GM21717 (cell line): ENCODE results near the gene USP17L28.
"Not testable (repeated sequence)": the region's sequence is repeated elsewhere in the genome, so short reads cannot be mapped to it uniquely, and the experiment has no call there.

ENCODE experiments used
- ATAC-seq: cut with Tn5 transposase; IDR thresholded peaks from one replicate; pipeline ENCODE4 v1.9.1; 2021; ENCODE audit warnings: mild to moderate bottlenecking, moderate library complexity; ENCODE audit not compliant: unreplicated experiment

The USP17L28 gene, protein sequence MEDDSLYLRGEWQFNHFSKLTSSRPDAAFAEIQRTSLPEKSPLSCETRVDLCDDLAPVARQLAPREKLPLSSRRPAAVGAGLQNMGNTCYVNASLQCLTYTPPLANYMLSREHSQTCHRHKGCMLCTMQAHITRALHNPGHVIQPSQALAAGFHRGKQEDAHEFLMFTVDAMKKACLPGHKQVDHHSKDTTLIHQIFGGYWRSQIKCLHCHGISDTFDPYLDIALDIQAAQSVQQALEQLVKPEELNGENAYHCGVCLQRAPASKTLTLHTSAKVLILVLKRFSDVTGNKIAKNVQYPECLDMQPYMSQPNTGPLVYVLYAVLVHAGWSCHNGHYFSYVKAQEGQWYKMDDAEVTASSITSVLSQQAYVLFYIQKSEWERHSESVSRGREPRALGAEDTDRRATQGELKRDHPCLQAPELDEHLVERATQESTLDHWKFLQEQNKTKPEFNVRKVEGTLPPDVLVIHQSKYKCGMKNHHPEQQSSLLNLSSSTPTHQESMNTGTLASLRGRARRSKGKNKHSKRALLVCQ

DNA sequence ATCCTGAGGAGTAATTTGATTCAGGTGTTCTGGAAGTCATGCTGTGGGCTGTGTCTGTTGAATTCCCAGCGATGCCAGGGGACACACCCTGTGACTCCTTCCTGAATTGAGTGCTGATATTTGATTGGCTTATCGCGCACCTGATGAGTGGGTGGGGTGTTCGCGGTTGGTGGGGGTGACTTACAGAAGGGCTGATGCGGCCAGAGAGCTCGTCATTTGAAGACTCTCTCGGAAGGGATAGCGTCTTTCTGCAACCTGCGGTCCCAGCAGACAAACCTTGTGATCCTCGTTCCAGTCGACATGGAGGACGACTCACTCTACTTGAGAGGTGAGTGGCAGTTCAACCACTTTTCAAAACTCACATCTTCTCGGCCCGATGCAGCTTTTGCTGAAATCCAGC, at the start of gene USP17L28:
Gene USP17L28, plus strand, starts transcription at position 301 of the 400 bp plus-strand sequence. Its CDS starts 0 bp downstream, at position 301.
- ATAC-seq: not testable (repeated sequence)

DNA sequence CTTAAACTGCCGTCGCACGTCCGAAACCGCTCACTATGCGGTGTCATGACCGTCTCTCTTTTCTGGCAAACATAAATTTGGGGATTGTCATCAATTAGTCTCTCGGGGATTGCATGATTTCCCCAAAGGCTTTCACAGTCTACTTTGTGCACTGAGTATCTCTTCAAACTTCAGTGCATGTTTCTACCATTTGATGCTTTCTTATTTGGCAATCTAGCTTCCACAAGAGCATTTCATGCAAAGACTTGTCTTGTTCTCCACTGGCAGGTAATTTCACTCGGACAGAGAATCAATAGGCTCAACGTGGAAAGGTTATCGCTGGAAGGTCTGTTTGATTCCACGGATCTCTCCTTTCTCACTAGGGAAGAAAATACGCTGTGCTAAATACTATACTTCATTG, 24.5 kb upstream of the USP17L28 start:
- not testable (repeated sequence) for ATAC-seq

DNA sequence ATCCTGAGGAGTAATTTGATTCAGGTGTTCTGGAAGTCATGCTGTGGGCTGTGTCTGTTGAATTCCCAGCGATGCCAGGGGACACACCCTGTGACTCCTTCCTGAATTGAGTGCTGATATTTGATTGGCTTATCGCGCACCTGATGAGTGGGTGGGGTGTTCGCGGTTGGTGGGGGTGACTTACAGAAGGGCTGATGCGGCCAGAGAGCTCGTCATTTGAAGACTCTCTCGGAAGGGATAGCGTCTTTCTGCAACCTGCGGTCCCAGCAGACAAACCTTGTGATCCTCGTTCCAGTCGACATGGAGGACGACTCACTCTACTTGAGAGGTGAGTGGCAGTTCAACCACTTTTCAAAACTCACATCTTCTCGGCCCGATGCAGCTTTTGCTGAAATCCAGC, 23.8 kb upstream of the USP17L28 start, which contains the start of gene USP17L24:
Gene USP17L24, plus strand, starts transcription at position 301 of the 400 bp plus-strand sequence. Its CDS starts 0 bp downstream, at position 301.
- not testable (repeated sequence) for ATAC-seq

- not testable (repeated sequence) for ATAC-seq
Observed at GRCh38 chr4:9329611-9330010, 19.1 kb upstream of the USP17L28 start, which contains the start of gene USP17L25. USP17L25 (plus strand) TSS chr4:9329911; CDS start chr4:9329911, 0 bp downstream.

- ATAC-seq: not testable (repeated sequence)
Observed at GRCh38 chr4:9334358-9334757, 14.3 kb upstream of the USP17L28 start, which contains the start of gene USP17L26. USP17L26 (plus strand) TSS chr4:9334658; CDS start chr4:9334658, 0 bp downstream.

DNA sequence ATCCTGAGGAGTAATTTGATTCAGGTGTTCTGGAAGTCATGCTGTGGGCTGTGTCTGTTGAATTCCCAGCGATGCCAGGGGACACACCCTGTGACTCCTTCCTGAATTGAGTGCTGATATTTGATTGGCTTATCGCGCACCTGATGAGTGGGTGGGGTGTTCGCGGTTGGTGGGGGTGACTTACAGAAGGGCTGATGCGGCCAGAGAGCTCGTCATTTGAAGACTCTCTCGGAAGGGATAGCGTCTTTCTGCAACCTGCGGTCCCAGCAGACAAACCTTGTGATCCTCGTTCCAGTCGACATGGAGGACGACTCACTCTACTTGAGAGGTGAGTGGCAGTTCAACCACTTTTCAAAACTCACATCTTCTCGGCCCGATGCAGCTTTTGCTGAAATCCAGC, 9.6 kb upstream of the USP17L28 start, which contains the start of gene USP17L5:
Gene USP17L5, plus strand, starts transcription at position 301 of the 400 bp plus-strand sequence. Its CDS starts 0 bp downstream, at position 301.
- not testable (repeated sequence) for ATAC-seq

- ATAC-seq: not testable (repeated sequence)
Observed at GRCh38 chr4:9343848-9344247, 4.8 kb upstream of the USP17L28 start, which contains the start of gene USP17L27. USP17L27 (plus strand) TSS chr4:9344148; CDS start chr4:9344148, 0 bp downstream.

DNA sequence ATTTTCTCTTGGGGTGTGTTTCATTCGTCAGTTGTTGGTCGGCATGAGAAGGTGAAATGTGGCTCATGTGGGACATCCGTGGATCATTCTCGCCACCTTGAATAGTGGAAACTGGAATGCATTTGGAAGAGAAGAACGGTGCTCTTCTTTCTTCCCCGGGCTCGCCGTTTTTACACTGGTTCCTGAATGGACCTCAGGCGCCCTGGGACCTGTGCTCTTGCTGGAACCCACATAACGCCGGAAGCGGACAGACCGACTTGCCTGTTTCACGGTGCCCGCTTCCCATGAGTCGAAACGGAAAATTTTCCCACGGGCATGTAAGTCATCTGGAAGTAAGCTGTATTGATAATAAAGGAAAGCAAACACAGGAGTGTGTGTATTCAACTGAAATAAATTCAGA, 2.2 kb downstream of the USP17L28 start:
- not testable (repeated sequence) for ATAC-seq

- not testable (repeated sequence) for ATAC-seq
Observed at GRCh38 chr4:9353338-9353737, 4.6 kb downstream of the USP17L28 start, which contains the start of gene USP17L29. USP17L29 (plus strand) TSS chr4:9353638; CDS start chr4:9353638, 0 bp downstream.

- not testable (repeated sequence) for ATAC-seq
Observed at GRCh38 chr4:9362829-9363228, 14.1 kb downstream of the USP17L28 start, which contains the start of gene USP17L30. USP17L30 (plus strand) TSS chr4:9363129; CDS start chr4:9363129, 0 bp downstream.

- not testable (repeated sequence) for ATAC-seq
Observed at GRCh38 chr4:9379881-9380280, 31.2 kb downstream of the USP17L28 start.

DNA sequence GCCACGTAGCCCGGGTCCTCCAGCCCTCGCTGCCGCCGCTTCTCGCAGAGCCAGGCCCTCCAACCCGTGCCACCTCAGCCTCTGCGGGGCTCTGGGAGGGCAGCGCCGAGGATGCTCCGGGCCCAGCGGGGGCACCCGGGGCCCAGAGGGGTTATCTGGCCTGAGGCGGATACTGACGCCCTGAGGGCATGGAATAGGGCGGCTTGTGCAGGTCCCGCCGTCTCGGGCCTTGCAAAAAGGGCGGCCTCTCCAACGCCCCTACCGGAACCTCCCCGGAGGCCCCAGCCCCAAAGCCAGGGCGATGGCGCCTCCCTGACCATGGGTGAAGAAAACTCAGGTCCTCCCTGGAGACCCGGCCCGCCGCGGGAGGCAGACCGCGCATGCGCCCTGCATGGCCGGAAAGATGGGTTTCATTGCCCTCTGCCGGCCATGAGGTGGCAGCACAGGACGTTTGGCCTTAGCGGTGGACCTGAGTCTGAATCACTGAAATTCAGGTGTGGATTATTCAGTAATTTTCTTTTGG, 32.4 kb downstream of the USP17L28 start:
- not testable (repeated sequence) for ATAC-seq

- no peak for ATAC-seq
Observed at GRCh38 chr4:9384126-9384525, 35.4 kb downstream of the USP17L28 start.

GRCh38 chr4:9389001-9389400, 40.3 kb downstream of the USP17L28 start:
- not testable (repeated sequence) for ATAC-seq
